ENCODE measurements around the gene GAS5.

DNA sequence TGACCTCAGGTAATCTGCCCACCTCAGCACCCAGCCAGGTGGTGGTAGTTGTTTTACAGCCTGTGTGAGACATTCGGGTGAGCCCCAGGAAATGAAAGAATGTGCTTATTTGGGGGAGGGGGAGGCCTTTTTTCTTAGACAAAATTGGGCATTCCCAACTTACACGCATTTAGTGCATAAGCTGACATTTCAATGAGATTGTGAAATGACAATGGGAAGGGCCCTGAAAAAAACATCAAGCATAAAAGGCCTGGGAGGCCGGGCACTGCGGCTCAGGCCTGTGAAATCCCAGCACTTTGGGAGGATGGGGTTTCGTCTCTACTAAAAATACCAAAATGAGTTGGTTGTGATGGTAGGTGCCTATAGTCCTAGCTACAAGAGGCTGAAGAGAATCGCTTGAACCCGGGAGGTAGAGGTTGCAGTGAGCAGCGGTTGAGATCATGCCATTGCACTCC, 5.0 kb downstream of the GAS5 start:
- TF ChIP-seq, protein P1, sequence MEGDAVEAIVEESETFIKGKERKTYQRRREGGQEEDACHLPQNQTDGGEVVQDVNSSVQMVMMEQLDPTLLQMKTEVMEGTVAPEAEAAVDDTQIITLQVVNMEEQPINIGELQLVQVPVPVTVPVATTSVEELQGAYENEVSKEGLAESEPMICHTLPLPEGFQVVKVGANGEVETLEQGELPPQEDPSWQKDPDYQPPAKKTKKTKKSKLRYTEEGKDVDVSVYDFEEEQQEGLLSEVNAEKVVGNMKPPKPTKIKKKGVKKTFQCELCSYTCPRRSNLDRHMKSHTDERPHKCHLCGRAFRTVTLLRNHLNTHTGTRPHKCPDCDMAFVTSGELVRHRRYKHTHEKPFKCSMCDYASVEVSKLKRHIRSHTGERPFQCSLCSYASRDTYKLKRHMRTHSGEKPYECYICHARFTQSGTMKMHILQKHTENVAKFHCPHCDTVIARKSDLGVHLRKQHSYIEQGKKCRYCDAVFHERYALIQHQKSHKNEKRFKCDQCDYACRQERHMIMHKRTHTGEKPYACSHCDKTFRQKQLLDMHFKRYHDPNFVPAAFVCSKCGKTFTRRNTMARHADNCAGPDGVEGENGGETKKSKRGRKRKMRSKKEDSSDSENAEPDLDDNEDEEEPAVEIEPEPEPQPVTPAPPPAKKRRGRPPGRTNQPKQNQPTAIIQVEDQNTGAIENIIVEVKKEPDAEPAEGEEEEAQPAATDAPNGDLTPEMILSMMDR (IDR thresholded peaks at IDR 0.05; ENCODE audit: insufficient read depth, low read depth, low read length), result no peak
- no peak for TF ChIP-seq EZH2 (IDR thresholded peaks at IDR 0.05; ENCODE audit: insufficient read depth, low read length)

Data from astrocyte (in vitro differentiated cells and primary cell).